Daoy (cell line): ENCODE results near the gene NBPF1. TPM values are rescaled to one million over a fixed set of nuclear protein-coding genes. Genes with fewer than 3 reads are reported as not detected.
"Not testable (repeated sequence)": the region's sequence is repeated elsewhere in the genome, so short reads cannot be mapped to it uniquely, and the experiment has no call there.

Source experiments
- DNase-seq: peaks from one replicate; pipeline ENCODE4 v3.0.0-alpha.2; 2015; ENCODE audit warnings: low read depth
- total RNA-seq: library from RNA; depleted of rRNA; stranded (reverse); fragments of >200 nt; shearing (Covaris generic); gene quantifications from 2 replicates; pipeline ENCODE4 v1.2.3, GENCODE V29; 2014

The NBPF1 gene
- total RNA-seq, 1 experiment from 2014 or later, result 41.5 TPM

DNA sequence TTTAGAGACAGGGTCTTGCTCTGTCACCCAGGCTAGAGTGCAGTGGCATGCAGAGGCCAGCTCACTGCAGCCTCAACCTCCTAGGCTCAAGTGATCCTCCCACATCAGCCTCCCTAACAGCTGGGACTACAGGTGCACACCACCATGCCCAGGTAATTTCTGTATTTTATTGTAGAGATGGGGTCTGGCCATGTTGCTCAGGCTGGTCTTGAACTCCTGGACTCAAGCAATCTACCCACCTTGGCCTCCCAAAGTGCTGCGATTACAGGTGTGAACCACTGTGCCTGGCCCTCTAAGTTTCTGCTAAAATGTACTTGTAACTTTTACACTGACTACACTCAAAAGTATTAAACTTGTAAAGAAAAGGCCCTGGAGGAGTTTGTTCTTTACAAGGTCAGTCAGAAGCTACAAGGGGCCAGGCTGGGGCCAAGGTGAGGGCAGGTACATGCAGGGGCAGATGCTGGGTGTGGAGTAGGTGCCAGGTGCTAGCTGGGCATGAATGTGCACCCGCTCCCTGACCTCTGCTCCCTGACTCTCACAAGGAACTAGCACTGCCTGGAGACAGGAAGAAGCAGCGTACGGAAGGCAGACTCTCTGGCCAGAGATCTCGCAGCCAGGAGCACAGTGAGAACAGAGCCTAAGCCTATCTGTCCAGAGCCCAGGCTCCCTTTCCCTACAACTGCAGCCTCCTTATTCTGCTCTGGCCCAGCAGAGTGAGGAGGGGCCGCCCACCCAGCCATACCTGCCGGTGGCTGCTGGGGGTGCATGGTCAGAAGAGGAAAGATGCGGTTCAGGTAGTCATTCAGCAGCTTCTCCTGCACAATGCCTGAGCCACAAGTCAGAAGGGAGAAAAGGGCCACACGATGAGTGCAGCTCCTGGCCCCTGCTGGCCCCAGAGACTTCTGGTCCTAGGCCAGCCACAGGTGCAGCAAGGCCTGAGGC is 28.9 kb upstream of the NBPF1 start:
- DNase-seq, result peak; percentile 1

- DNase-seq, result peak; percentile 0
Measured at GRCh38 chr1:16641159-16641975, 28.0 kb upstream of the NBPF1 start.

GRCh38 chr1:16639091-16640031 is 26.0 kb upstream of the NBPF1 start:
- not testable (repeated sequence) for DNase-seq

- DNase-seq, result not testable (repeated sequence)
Measured at GRCh38 chr1:16637941-16638778, 24.8 kb upstream of the NBPF1 start.

- DNase-seq, result not testable (repeated sequence)
Measured at GRCh38 chr1:16636551-16637195, 23.3 kb upstream of the NBPF1 start.

- DNase-seq, result not testable (repeated sequence)
Measured at GRCh38 chr1:16635959-16636358, 22.6 kb upstream of the NBPF1 start.

DNA sequence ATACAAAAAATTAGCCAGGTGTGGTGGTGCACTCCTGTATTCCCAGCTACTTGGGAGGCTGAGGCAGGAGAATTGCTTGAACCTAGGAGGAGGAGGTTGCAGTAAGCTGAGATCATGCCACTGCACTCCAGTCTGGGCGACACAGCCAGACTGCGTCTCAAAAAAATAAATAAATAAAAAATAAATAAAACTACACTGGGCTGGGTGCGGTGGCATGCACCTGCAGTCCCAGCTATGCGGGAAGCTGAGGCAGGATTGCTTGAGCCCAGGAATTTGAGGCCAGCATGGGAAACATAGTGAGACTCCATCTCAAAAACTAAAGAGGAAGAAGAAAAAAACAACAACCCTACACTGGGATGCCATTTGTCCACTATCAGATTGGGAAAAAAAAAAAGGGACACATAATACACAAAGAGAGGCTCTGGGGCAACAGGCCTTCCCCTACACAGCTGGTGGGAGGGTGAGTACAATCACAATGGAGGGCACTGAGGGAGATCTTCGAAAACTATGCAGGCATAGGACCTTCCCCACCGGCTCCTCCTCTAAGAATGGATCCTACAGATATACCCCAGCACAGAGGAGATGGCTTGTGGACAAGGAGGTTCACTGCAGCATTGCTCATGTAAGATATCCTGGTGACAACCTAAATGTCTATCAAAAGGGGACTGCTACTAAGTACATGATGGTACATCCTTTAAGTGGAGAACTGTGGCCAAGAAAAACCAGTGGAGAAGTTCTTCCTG is 20.3 kb upstream of the NBPF1 start:
- not testable (repeated sequence) for DNase-seq

DNA sequence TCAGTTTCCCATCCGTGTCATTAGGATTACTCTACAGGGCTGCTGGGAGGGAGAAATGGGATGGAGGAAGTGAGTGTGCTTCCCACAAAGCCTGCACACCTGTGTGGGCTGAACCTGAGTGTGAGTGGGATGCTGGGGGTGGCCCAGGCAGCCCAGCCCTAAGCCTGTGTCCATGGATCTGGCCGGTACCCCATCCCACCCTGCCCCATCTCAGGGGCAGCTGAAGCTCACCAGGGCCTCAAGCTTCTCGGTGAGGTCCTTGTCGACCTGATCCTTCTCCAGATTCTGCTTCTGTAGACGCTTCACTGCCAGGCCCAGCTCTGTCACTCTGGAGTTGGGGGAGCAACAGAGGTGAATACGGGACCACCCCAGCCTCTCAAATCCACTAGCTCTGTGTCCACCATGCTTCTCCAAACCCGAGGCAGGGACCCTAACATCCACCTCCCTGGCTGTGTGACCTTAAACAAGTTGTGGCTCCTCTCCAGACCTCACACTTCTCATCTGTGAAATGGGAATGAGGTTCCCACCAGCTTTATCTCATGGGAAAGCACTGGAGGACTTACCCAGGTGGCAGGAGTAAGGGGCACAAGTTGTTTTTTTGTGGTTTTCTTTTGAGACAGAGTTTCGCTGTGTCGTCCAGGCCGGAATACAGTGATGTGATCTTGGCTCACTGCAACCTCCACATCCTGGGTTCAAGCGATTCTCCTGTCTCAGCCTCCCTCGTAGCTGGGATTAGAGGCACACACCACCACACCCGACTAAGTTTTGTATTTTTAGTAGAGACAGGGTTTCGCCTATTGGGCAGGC is 18.9 kb upstream of the NBPF1 start:
- DNase-seq, result not testable (repeated sequence)

- DNase-seq, result no peak
Measured at GRCh38 chr1:16631248-16632043, 18.1 kb upstream of the NBPF1 start.

DNA sequence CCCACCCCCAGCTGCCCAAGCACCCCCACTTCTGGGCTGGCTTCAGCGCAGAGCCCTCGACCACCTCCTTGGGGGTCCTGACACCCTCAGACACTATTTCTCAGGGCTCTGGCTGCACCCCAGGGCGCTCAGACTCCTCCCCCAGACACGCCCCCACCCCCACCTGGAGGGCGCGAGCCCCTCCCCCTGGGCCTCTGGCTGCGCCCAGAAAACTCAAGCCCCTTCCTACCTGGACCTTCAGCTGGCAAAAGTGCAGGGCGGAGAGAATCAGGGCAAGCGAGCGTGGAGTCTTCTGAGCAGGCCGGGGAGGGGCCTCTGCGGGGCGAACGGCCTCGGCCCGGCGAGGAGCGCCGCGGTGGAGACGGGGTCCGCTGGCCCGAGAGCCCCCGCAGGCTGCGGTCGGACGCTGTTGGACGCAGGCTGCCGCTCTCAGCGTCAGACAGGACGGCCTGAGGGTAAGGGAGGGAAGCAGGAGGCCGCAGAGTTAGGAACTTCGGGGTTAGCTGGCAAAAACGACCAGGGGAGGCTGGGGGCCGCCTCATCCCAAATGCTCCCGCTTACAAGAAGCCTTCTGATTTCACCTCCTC is 17.4 kb upstream of the NBPF1 start:
- no peak for DNase-seq

DNA sequence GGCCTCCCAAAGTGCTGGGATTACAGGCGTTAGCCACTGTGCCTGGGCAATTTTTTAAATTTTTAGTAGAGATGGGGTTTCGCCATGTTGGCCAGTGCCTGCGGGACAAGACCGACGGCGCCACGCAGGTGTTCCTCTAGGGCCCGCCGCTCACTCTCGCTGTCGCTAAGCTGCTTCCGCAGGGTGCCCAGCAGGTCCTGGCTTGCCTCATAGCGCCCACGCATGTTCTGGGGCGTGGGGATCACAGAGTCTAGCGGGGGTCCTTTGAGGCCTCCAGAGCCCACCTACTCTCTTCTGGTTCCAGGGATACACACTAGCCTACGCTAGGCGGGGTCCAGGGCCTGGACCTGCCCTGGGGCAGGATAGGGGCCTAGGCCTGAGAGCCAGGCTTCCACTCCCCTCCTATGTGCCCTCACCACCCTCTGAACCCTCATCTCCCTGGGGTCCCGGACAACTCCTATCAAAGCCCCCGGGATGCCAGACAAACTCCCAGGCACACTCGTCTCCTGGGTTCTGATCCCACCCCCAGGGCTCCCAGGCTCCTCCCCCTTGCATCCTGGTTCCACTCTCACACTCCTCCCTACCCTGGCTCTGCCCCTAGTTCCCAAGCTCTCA is 16.7 kb upstream of the NBPF1 start:
- not testable (repeated sequence) for DNase-seq

GRCh38 chr1:16628361-16629111 is 15.2 kb upstream of the NBPF1 start:
- no peak for DNase-seq

- DNase-seq, result not testable (repeated sequence)
Measured at GRCh38 chr1:16626409-16626983, 13.1 kb upstream of the NBPF1 start.

DNA sequence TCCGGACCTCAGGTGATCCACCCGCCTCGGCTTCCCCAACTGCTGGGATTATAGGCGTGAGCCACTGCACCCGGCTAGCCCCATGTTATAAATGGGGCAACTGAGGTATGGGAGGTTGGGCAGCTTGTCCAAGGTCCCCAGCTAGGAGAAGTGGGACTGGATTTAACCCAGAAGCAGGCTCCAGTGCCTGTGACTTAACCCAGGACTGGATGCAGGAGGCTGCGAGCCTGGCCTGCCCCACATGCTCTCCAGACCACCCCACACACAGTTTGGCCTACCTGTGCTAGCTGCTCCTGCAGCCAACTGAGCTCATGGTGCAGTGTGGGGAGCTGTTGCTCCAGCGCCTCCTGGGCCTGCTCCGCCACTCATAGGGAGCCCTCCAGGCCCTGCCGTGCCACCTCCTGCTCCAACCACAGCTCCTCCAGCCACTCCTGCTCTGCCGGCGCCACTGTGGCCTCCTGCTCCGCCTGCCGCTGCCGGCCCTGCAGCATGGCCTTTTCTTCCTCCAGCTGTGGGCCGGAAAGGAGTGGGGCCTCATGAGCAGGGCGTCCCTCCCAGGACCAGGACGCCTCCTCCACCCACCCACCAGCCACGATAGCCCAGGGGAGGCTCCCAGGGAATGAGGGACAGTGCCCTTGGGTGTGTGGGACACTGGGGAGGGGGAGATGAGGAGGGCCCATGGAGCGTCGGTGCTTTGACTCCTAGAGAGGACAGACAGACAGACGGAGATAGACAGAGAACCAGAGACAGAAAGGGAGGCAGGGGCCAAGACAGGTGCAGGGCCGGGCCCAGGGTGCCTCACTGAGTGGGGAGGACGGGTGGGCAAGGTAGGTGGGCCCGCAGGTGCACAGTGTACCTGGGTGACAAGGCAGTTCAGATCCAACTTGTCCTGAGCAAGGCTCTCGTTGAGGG is 12.4 kb upstream of the NBPF1 start:
- no peak for DNase-seq
